NCI-H2107 treated with DMSO at 0.1 percent for 48 hours (cell line): ENCODE data around the gene COQ9.
"Not testable (repeated sequence)": the region's sequence is repeated elsewhere in the genome, so short reads cannot be mapped to it uniquely, and the experiment has no call there.

Experiments
- DNase-seq: peaks from one replicate; lab custom pipeline; 2025; ENCODE audit not compliant: unreplicated experiment; lab: John Stamatoyannopoulos, UW

COQ9 gene

DNA sequence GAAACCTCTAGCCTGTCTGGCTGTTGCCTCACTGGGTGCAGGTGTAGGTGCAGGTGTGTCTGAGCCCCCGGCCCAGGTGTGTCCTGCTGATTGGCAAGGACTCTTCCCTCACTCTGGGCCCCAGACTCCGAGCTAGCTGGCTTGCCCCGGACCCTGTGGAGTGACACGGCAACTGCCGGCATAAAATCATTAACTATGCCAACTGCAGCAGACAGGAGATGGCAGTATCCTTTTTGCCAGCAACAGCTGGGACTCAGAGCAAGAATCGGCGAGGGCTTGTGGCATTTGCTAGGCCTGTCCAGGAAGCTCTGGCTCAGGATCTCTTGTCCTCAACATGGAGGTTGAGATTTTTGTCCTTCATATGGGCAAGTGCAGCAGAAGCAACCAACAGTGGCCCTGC lies 20.9 kb upstream of the COQ9 start:
- no peak for DNase-seq

DNA sequence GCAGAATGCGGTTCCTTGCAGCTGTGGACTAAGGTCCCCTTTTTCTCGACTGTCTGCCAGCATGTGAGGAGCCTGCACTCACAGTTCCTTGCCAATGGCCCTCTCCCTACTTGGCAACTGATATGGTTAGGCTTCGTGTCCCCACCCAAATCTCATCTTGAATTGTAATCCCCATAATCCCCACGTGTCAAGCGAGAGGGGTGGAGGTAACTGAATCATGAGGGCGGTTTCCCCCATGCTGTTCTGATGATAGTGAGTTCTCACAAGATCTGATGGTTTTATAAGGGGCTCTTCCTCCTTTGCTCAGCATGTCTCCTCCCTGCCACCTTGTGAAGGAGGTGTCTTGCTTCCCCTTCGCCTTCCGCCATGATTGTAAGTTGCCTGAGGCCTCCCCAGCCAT lies 20.0 kb upstream of the COQ9 start:
- DNase-seq, result no peak

DNA sequence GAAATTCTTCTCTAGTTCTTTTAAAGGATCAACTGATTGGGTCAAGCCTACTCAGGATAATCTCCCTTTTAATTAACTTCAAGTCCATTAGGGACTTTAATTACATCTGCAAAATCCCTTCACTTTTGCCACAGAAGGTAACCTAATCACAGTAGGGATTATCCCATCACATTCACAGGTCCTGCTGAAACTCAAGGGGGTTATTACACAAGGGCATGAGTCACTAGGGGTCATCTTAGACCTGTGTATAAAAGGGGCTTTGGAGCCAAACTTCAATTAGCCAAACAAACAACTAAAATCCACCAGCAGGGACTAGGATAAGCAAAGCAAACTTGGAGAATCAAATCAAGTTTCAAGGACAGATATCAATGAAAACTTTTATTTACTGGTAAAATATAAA lies 19.5 kb upstream of the COQ9 start:
- no peak for DNase-seq

- DNase-seq, result no peak
Measured at GRCh38 chr16:57430955-57431354, 16.3 kb upstream of the COQ9 start.

DNA sequence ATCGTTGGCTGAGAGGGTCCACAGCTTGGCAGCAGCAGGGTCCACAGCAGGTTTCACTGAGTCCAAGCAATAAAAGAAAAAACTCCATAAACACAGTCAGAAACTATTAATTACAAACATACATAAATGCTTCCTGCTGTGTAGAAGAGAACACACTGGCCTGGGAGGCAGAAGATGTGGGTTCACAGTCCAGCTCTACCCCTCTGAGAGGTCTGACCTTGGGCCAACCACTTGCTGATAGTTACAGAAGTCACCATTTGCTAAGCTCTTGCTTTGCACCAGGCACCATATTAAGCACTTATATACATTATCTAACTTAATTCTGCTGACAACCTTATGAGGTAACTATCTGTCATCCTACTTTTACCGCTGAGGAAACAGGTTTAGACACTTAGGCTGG lies 14.8 kb upstream of the COQ9 start:
- DNase-seq, result no peak

- no peak for DNase-seq
Measured at GRCh38 chr16:57432989-57433388, 14.3 kb upstream of the COQ9 start.

- no peak for DNase-seq
Measured at GRCh38 chr16:57434003-57434402, 13.3 kb upstream of the COQ9 start.

GRCh38 chr16:57435838-57436237 lies 11.4 kb upstream of the COQ9 start:
- DNase-seq, result no peak

DNA sequence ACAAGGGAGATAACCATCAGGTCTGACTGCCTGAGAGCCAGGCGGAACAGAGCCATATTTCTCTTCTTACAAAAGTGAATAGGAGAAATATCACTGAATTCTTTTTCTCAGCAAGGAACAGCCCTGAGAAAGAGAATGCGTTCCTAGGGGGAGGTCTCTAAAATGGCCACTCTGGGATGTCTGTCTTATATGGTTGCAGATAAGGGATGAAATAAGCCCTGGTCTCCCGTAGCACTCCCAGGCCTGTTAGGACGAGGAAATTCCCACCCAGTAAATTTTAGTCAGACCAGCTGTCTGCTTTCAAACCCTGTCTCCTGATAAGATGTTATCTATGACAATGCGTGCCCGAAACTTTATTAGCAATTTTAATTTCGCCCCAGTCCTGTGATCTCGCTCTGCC lies 7.3 kb upstream of the COQ9 start:
- DNase-seq, result not testable (repeated sequence)

- DNase-seq, result not testable (repeated sequence)
Measured at GRCh38 chr16:57440551-57440950, 6.7 kb upstream of the COQ9 start.

DNA sequence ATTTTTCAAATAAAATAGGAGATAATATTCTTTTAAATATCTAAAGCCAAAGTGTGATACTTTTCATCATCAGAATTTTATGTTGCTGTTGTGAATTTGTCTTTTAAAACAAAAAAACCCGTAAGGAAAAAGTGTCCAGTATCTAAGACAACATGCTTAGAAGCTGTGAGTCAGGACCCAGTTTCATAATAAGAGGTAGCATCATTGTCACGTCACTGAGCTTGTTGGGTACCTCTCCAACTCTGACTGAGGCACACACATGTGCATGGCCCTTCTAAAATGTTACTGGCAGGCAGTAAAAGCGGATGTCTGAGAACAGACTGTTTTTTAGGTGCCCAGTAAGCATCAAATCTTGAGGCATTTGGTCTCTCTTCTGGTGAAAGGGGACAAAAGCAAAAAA lies 2.6 kb upstream of the COQ9 start:
- DNase-seq, result no peak

GRCh38 chr16:57445510-57445909 lies 1.8 kb upstream of the COQ9 start:
- no peak for DNase-seq

DNA sequence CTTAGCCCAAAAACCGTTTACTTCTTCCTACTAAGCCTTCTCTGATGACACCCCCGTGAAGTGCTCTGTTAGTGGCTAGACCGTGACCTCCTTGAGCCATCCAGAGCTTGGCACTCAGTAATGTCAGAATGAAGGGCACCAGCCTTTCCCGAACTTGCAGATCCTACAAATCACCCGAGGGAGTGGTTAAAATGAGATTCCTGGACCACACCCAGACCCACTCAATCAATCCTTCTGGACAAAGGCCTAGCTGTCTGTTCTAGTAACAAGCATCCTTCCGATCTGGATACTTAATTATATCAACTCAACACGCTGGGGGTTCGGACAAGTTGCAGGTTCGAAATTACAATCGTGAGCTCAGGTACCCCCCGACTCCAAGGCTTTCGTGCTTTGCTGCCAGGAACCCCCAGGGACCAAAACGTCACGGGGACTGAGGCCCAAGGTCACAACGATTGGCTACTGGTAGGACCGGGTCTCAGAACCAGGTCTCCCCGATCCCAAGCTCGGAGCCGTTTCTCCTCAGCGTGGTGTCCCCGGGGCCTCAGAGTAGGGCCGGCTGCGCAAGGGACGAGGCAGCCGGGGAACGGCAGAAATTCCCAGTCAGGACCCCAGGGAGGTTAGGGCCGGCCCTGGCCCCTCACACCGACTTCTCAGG lies 621 bp upstream of the COQ9 start:
- DNase-seq, result peak; percentile 3

DNA sequence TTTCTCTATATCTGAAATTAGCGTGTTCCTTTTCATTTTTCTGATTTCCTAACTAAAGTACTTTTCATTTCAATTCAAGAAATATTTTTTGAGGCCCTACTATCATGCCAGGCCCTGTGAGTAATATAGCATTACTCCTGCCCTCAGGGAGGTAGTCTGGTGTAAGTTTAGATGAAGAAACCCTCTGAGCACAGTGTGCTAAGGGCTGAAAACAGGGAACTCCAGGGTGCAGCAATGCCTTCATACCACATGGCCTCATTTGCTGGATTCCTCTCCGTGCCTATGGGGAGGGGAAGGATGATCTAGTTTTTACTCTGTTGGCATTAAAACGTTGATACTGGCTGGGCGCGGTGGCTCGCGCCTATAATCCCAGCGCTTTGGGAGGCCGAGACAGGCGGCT lies 4.7 kb downstream of the COQ9 start:
- no peak for DNase-seq

DNA sequence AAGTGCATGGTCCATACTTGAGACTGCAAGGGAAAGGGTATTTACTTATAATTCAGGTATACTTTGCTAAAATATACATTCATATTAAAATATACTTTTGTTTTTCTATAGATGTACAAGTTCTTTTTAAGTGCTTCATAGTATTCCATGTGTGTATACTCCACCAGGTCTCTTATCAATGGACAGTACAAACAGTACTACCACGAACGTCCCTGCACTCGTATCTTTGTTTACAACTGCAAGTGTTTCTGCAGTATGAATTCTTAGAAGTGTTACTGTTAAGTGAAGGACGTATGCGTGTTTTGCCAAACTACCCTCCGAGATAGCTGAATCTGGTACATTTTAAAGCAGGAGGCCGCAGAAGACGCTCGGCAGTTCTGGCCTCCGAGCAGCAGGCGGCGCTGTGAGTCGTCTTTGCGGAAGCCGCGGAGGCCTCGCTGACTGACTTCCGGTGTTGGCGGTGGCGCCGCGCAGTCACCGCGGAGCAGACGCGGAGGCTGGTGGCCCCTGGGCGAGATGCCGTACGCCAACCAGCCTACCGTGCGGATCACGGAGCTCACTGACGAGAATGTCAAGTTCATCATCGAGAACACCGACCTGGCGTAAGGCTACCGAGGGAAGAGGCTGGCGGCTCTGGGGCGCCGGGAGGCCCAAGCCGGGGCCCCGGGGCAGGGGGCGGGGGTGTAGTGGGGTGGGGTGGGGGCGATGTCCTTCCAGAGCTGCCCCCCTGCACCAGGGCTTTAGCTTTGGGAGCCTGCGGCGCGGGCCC lies 15.1 kb downstream of the COQ9 start, which contains the start of gene POLR2C:
POLR2C (plus strand) TSS at position 471 of the 769 bp plus-strand sequence; CDS start at position 517, 46 bp downstream.
- DNase-seq, result peak; percentile 28

DNA sequence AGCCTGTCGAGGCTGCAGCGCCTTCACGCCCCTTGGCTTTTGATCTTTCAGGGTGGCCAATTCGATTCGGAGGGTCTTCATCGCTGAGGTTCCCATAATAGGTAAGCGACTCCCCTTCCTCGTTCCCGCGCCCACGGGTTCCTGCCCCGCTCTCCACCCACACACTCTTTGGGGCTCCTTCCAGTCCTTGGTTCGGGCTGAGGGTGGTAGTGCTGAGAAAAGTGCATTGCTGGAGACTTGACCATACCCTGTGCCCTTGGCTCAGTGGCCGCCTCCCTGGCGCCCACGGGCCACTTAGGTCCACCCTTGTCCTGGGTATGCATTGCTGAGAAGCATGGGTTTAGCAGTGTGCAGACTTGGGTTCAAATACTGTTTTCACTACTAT lies 15.7 kb downstream of the COQ9 start:
- no peak for DNase-seq

- DNase-seq, result no peak
Measured at GRCh38 chr16:57464523-57464922, 17.2 kb downstream of the COQ9 start.

GRCh38 chr16:57468346-57468745 lies 21.1 kb downstream of the COQ9 start:
- DNase-seq, result no peak

DNA sequence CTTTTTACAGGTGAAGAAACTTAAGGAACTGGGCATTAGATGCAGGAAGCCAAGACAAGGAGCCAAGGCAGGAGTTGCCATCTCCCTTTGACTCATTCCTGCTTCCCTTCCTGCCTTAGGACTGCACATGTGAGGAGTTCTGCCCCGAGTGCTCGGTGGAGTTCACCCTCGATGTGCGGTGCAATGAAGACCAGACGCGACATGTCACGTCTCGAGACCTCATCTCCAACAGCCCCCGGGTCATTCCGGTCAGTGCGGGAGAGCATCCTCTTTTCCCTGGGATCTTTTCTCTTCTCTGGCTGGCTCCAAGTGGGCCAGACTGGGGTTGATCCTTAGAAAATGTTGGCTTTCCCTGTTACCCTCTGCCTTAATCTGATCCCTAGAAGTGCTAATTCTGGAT lies 21.8 kb downstream of the COQ9 start:
- no peak for DNase-seq

DNA sequence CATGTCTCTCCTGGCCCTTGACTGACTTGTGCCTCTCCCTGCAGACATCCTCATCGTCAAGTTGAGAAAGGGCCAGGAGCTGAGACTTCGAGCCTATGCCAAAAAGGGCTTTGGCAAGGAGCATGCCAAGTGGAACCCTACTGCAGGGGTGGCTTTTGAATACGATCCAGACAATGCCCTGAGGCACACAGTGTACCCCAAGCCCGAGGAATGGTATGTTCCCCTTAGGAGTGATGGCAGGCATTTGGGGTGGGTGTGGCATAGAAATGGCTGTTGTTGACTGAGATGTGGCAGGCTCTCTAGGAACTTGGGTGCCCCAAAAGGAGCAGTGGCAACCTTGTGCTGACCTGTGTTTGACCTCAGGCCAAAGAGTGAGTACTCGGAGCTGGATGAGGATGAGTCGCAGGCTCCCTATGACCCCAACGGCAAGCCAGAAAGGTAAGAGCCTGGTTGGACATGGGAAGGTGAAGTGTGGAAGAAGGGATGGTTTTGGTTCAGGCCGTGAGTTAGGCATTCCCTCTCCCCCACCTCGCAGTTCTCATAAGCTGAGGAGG lies 22.7 kb downstream of the COQ9 start:
- DNase-seq, result no peak

- DNase-seq, result no peak
Measured at GRCh38 chr16:57470711-57471110, 23.4 kb downstream of the COQ9 start.

DNA sequence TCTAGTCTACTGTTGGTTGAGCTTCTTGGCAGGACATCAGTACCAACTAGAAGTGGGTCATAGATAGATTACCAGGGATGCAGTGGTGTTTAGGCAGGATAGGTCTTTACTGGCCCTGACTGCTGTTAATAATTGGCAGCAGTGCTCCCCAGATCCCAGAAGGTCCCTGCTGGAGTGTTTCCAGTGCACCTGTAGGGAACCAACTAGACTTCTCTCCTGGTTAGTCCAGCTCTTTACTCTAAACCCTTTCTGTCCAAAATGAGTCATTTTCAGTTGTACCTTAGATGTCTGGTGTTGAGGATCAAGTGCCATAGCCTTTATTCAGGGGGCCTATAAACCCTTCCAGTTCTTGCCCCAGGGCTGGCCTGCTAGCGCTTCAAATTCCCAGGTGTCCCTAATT lies 23.9 kb downstream of the COQ9 start:
- no peak for DNase-seq
